Testis (tissue), 2 donors: Measurements from ENCODE around the gene PPBP.

Experiments used
- CTCF ChIP-seq, 3 experiments: fragments of 450-650 bp in 2 of 3; fragments of 200-600 bp in 1 of 3; sonication (generic) in 1 of 3; IDR thresholded peaks; one replicate each; pipeline ENCODE4 v1.5.1; 2016 to 2019; ENCODE audit warnings: antibody characterized with exemption in 3 of 3, mild to moderate bottlenecking in 2 of 3, moderate library complexity in 1 of 3
- POLR2A ChIP-seq: fragments of 450-650 bp; IDR thresholded peaks from one replicate; pipeline ENCODE4 v1.6.1; 2017; ENCODE audit warnings: antibody characterized with exemption, mild to moderate bottlenecking, moderate library complexity

GRCh38 chr4:73976217-73976616 lies 11.8 kb downstream of the PPBP start:
- TF ChIP-seq POLR2A (no peak), CTCF (IDR thresholded peaks at IDR 0.05) (no peak)
